RWPE2 (cell line): ENCODE results near the gene STK24.
A peak's percentile ranks its signal among the peaks of the same experiment; 100 is the strongest.

ENCODE experiments used
- ATAC-seq: fragments of 200-7000 bp; cut with Tn5 transposase; 3 replicates; pipeline ENCODE4 v1.9.1; 2021; ENCODE audit warnings: low read depth
- DNase-seq: peaks from one replicate; pipeline ENCODE4 v3.0.0-alpha.2; 2020; ENCODE audit warnings: low spot score
- H3K27ac ChIP-seq: fragments of 450-650 bp; 2 replicates; pipeline ENCODE4 v1.5.1; 2017; ENCODE audit warnings: mild to moderate bottlenecking; ENCODE audit not compliant: poor library complexity, severe bottlenecking
- H3K27me3 ChIP-seq: fragments of 250-450 bp; sonication (Bioruptor Pico); 2 replicates; pipeline ENCODE4 v1.5.1; 2021; ENCODE audit warnings: mild to moderate bottlenecking, moderate library complexity; ENCODE audit not compliant: insufficient read depth, poor library complexity, severe bottlenecking
- H3K36me3 ChIP-seq: fragments of 250-450 bp; sonication (Bioruptor Pico); 2 replicates; pipeline ENCODE4 v1.5.1; 2020; ENCODE audit warnings: low read depth, mild to moderate bottlenecking, moderate library complexity
- H3K4me1 ChIP-seq: fragments of 250-450 bp; sonication (Bioruptor Pico); 2 replicates; pipeline ENCODE4 v1.5.1; 2021; ENCODE audit warnings: mild to moderate bottlenecking, moderate library complexity; ENCODE audit not compliant: insufficient read depth, poor library complexity, severe bottlenecking
- H3K4me3 ChIP-seq: fragments of 250-450 bp; sonication (Bioruptor Pico); 2 replicates; pipeline ENCODE4 v1.5.1; 2021; ENCODE audit warnings: mild to moderate bottlenecking, moderate library complexity; ENCODE audit not compliant: severe bottlenecking
- H3K9me3 ChIP-seq: fragments of 250-450 bp; sonication (Bioruptor Pico); 2 replicates; pipeline ENCODE4 v1.5.1; 2021; ENCODE audit warnings: mild to moderate bottlenecking, moderate library complexity; ENCODE audit not compliant: severe bottlenecking
- CTCF ChIP-seq: fragments of 450-650 bp; IDR thresholded peaks from one replicate; pipeline ENCODE4 v1.5.1; 2017; ENCODE audit warnings: mild to moderate bottlenecking, moderate library complexity; ENCODE audit not compliant: poor library complexity, severe bottlenecking

Gene STK24

GRCh38 chr13:98483601-98484288 is 93.2 kb downstream of the STK24 start:
- no peak for TF ChIP-seq CTCF
- ATAC-seq (no peak), DNase-seq (no peak)
- no peaks in the 10 kb centered on the region for H3K27me3 ChIP-seq
- H3K9me3 ChIP-seq, result no peaks in the 10 kb centered on the region
- H3K4me3 ChIP-seq, result no peak overlapping the region
- peak overlapping the region; percentile 92 for H3K27ac ChIP-seq
- H3K4me1 ChIP-seq, result peaks cover 30% of the 10 kb centered on the region
- peaks cover 21% of the 10 kb centered on the region for H3K36me3 ChIP-seq

DNA sequence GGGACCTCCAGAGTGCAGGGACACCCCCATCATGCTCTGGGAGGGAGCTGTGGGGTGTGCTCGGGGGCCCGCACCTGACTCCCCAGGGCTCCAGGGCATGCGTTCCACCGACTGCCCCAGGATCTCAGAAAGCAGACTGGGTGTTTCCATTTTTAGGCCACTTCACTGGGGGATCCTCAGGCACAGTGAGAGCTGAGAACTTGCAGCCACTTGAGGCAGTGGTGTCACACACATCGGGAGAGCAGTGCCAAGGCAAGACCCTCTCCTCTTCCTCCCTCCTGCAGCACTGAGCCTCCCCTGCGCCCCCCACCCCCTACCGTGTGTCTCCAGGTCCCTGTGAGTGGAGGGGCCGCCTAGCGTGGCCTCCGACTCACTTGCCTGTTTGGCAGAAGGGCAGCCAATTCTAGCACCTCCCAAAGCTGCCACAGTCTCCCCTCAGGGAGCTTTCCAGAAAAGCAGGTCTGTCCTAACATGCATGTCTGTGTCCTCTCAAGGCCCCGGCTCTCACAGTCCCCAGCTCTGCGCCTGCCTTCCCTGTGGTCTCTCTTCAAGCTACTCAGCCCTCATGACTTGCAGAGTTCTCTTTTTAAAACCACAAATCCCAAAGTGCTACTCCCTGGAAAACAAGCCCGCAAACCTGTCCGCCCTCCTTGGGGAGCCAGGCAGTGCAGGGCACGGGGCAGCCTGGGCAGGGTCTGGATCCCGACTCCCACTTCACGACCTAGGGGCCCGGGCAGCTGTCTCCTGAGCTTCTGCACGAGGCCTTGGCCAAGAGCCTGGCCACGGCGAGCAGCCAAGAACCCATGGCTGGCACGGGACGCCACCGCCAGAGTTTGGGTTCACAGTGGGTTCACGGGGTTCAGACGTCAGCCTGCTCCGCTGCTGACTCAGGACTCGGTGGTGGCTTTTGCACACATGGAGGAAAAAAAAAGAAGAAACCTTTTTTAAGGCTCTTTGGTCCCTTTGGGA is 94.1 kb downstream of the STK24 start:
- H3K4me1 ChIP-seq, result peaks cover 31% of the 10 kb centered on the region
- H3K36me3 ChIP-seq, result peaks cover 21% of the 10 kb centered on the region

DNA sequence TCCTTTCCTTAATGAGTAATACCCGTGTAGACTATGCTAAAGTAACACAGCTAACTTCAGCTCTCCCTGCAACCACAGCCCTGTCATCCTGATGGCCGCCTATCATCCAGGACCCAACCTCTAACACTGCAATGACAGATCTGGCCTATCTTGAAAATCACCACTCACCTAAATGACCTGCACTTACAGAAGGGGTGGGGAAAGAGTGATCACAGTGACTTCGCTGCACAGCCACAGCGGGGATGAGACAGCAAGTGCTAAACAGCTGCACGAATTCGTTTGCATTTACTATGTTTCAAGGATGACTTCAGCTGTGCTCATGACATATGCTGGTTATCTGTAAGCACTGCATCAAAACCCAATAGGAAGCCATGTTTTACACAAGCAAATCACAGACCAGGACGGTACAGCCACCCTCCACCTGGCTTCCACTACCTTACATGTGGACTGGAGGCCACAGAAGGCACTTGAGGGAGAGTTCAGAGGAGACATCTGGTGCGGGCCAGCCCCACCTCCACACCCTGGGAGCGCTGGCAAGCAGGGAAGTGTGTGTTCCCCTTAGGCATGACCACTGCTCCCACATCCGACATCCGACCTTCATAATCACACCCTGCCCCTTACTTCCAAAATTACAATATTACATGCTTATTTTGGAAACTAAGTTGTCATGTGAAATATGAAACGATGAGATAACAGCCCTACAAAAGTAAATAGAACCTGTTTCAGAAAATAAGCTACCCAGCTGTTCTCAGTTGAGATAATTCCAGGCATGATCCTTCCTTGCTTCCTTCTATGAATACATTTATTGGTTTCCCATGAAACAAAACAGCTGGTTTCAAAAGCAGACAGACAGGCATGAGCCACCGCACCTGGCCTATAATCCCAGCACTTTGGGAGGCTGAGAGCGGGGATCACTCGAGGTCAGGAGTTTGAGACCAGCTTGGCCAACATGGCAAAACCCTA is 95.7 kb downstream of the STK24 start:
- Histone ChIP-seq H3K36me3 (peaks cover 21% of the 10 kb centered on the region), H3K27me3 (no peaks in the 10 kb centered on the region), H3K4me1 (peaks cover 45% of the 10 kb centered on the region), H3K27ac (peak overlapping the region; percentile 92), H3K9me3 (no peaks in the 10 kb centered on the region), H3K4me3 (no peak overlapping the region)
- no peak for TF ChIP-seq CTCF
- no peak for ATAC-seq
- no peak for DNase-seq

More for the DNA sequence above, 94.1 kb downstream of the STK24 start:
- H3K9me3 ChIP-seq, result no peaks in the 10 kb centered on the region
- no peak overlapping the region for H3K4me3 ChIP-seq
- TF ChIP-seq CTCF, result peak; percentile 22
- ATAC-seq, result no peak
- no peak for DNase-seq
- H3K27ac ChIP-seq, result peak overlapping the region; percentile 92
- no peaks in the 10 kb centered on the region for H3K27me3 ChIP-seq

DNA sequence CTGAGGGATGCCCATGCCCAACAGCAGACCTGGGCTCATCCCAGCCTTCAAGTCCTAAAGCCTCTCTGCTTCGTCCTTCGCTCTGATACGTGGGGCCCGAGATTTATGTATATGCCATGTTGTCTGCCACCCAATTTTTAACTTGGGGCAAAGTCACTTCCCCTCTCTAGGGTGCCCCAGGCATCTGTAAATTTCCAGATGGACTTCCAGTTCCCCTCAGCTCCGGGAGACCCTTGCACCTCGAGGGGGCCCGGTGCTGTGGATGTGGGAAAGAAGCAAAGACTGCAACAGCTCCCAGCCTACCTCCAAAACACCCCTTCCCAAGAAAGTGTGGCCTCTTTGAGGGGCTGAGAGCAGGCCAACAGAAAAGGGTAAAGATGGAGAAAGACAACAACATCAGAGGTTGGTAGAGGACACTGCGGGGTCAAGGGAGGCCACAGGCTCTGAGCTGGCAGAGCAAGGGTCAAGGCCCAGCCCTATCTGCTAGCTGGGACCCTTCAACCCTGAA is 97.4 kb downstream of the STK24 start:
- no peak for TF ChIP-seq CTCF
- Histone ChIP-seq H3K36me3 (peaks cover 36% of the 10 kb centered on the region), H3K4me1 (peaks cover 39% of the 10 kb centered on the region), H3K27me3 (no peaks in the 10 kb centered on the region), H3K9me3 (no peaks in the 10 kb centered on the region), H3K4me3 (no peak overlapping the region), H3K27ac (no peak overlapping the region)
- ATAC-seq (no peak), DNase-seq (no peak)
